Inferior parietal cortex (tissue), 1 donor: Measurements from ENCODE around the gene MYT1.
"Not testable (repeated sequence)": the region's sequence is repeated elsewhere in the genome, so short reads cannot be mapped to it uniquely, and the experiment has no call there.

Experiments used
- DNase-seq: peaks from one replicate; pipeline ENCODE4 v3.0.0-alpha.2; 2016; ENCODE audit errors: extremely low spot score

The MYT1 gene

GRCh38 chr20:64229507-64230061 lies 65.3 kb downstream of the MYT1 start:
- DNase-seq: no peak

- DNase-seq: no peak
Measured at GRCh38 chr20:64230461-64231145, 66.4 kb downstream of the MYT1 start.

GRCh38 chr20:64231621-64232550 lies 67.6 kb downstream of the MYT1 start:
- DNase-seq: no peak

GRCh38 chr20:64232794-64233193 lies 68.5 kb downstream of the MYT1 start:
- no peak for DNase-seq

GRCh38 chr20:64233725-64234124 lies 69.5 kb downstream of the MYT1 start:
- no peak for DNase-seq

- no peak for DNase-seq
Measured at GRCh38 chr20:64234291-64234791, 70.1 kb downstream of the MYT1 start.

- not testable (repeated sequence) for DNase-seq
Measured at GRCh38 chr20:64234921-64235565, 70.8 kb downstream of the MYT1 start.

GRCh38 chr20:64236137-64237088 lies 72.2 kb downstream of the MYT1 start:
- no peak for DNase-seq

- no peak for DNase-seq
Measured at GRCh38 chr20:64237316-64237715, 73.1 kb downstream of the MYT1 start.

GRCh38 chr20:64238115-64238825 lies 74.0 kb downstream of the MYT1 start:
- DNase-seq: no peak

- no peak for DNase-seq
Measured at GRCh38 chr20:64238851-64239387, 74.7 kb downstream of the MYT1 start.

- no peak for DNase-seq
Measured at GRCh38 chr20:64239449-64240242, 75.4 kb downstream of the MYT1 start.

- DNase-seq: no peak
Measured at GRCh38 chr20:64240243-64241015, 76.2 kb downstream of the MYT1 start.

GRCh38 chr20:64241061-64241460 lies 76.8 kb downstream of the MYT1 start:
- no peak for DNase-seq

GRCh38 chr20:64242003-64242796 lies 77.9 kb downstream of the MYT1 start:
- DNase-seq: no peak

GRCh38 chr20:64242797-64243475 lies 78.7 kb downstream of the MYT1 start:
- no peak for DNase-seq

- DNase-seq: no peak
Measured at GRCh38 chr20:64244281-64244805, 80.1 kb downstream of the MYT1 start.
